ENCODE results near the gene UNC5CL.

DNA sequence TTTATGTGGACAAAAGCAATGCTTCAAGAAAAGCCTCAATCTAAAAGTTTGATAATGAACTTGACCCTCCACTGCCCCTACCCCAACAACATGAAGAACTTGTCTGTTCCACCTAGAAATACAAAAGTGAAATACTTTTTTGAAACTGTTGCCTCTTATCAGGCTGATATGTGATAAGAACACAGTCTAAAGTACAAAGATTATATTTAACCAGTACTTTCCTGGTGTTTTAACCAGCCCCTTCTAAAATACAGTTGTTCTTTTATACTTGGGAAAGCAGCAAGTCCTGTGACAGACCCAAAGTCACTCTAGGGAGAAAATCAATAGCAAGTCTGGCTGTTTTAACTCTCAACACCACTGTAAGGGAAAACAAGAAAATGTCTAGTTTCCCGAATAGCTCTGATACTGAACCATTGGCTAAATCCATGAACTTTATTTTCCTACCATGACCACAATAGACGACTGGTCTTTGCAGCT lies 26.6 kb upstream of the UNC5CL start:
- TF ChIP-seq, protein P1, sequence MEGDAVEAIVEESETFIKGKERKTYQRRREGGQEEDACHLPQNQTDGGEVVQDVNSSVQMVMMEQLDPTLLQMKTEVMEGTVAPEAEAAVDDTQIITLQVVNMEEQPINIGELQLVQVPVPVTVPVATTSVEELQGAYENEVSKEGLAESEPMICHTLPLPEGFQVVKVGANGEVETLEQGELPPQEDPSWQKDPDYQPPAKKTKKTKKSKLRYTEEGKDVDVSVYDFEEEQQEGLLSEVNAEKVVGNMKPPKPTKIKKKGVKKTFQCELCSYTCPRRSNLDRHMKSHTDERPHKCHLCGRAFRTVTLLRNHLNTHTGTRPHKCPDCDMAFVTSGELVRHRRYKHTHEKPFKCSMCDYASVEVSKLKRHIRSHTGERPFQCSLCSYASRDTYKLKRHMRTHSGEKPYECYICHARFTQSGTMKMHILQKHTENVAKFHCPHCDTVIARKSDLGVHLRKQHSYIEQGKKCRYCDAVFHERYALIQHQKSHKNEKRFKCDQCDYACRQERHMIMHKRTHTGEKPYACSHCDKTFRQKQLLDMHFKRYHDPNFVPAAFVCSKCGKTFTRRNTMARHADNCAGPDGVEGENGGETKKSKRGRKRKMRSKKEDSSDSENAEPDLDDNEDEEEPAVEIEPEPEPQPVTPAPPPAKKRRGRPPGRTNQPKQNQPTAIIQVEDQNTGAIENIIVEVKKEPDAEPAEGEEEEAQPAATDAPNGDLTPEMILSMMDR (optimal IDR thresholded peaks at IDR 0.05 in 1 of 3, IDR thresholded peaks at IDR 0.05 in 1 of 3, conservative IDR thresholded peaks at IDR 0.05 in 1 of 3; ENCODE audit: extremely low read depth in 1 of 3, insufficient read depth in 2 of 3, low read length in 3 of 3) = no peak
- TF ChIP-seq EZH2 (IDR thresholded peaks at IDR 0.05; ENCODE audit: low read length) = no peak

Measured in keratinocyte (primary cell).